HepG2 (cell line): ENCODE results near the gene TCOF1. TPM values are rescaled to one million over a fixed set of nuclear protein-coding genes. Genes with fewer than 3 reads are reported as not detected.

ENCODE experiments used
- ATAC-seq: fragments of 200-7000 bp; cut with Tn5 transposase; 3 replicates; pipeline ENCODE4 v1.9.1; 2020; ENCODE audit warnings: mild to moderate bottlenecking, moderate library complexity
- BruUV-seq: library from RNA; stranded (reverse); fragments of 400-500 nt; replicated peaks from 2 replicates; lab custom pipeline; 2021; lab: Mats Ljungman, UMichigan
- CTCF ChIA-PET: fragments of 300-600 bp; formaldehyde crosslinking; extraction: SDS; loops from one replicate; lab custom pipeline; 2021; ENCODE audit warnings: low total read pairs, inconsistent platforms, low intra/inter-chr PET ratio; lab: Yijun Ruan, JAX
- POLR2A ChIA-PET: fragments of 350-600 bp; sonication (Branson Sonifier 250); formaldehyde crosslinking; loops from one replicate; lab custom pipeline; 2020; ENCODE audit warnings: antibody characterized with exemption, inconsistent platforms; lab: Yijun Ruan, JAX
- DNase-seq: peaks from one replicate; pipeline ENCODE4 v3.0.0-alpha.2; 2015; ENCODE audit warnings: low spot score
- FAIRE-seq: peaks from 3 replicates; lab custom pipeline; 2011; peaks lifted over from hg19 to GRCh38; lab: Jason Lieb, UNC
- H2AFZ ChIP-seq: one replicate; pipeline ENCODE4 v1.6.1; 2011; ENCODE audit warnings: low read length, inconsistent platforms
- H3K27ac ChIP-seq: fragments of 300-600 bp; 3 replicates; pipeline ENCODE4 v1.8.0; 2011; ENCODE audit warnings: mixed run types, mild to moderate bottlenecking, mixed read lengths, low read length, inconsistent platforms; ENCODE audit not compliant: insufficient read depth; ENCODE audit errors: extremely low read length
- H3K27me3 ChIP-seq, 2 experiments: fragments of 200-600 bp in 1 of 2; 2 replicates in 1 of 2; 3 replicates in 1 of 2; pipeline versions ENCODE4 v1.6.0 to v1.8.0; 2011; ENCODE audit warnings: low read length in 2 of 2, mild to moderate bottlenecking in 2 of 2, moderate library complexity in 2 of 2, inconsistent platforms in 1 of 2; ENCODE audit not compliant: insufficient read depth in 2 of 2, control insufficient read depth in 1 of 2
- H3K36me3 ChIP-seq, 2 experiments: fragments of 200-600 bp in 1 of 2; replicated peaks in 1 of 2; 2 replicates in 1 of 2; 3 replicates in 1 of 2; pipeline versions ENCODE4 v1.5.1 to v1.8.0; 2011; ENCODE audit warnings: low read length in 2 of 2, inconsistent platforms in 1 of 2; ENCODE audit not compliant: insufficient read depth in 2 of 2, control insufficient read depth in 1 of 2
- H3K4me1 ChIP-seq: 2 replicates; pipeline ENCODE4 v1.5.1; 2012; ENCODE audit warnings: low read length, inconsistent platforms; ENCODE audit not compliant: insufficient read depth
- H3K4me2 ChIP-seq: 2 replicates; pipeline ENCODE4 v1.6.0; 2011; ENCODE audit warnings: low read depth, low read length, inconsistent platforms
- H3K4me3 ChIP-seq, 3 experiments: fragments of 200-600 bp in 1 of 3; sonication (generic), shearing (Covaris generic) in 1 of 3; replicated peaks in 1 of 3; 2 replicates each; pipeline ENCODE4 v1.5.1; 2011 to 2016; ENCODE audit warnings: low read length in 3 of 3, inconsistent platforms in 2 of 3, low read depth in 2 of 3, mild to moderate bottlenecking in 2 of 3, control low read depth in 1 of 3, mixed read lengths in 1 of 3; ENCODE audit not compliant: insufficient read depth in 1 of 3
- H3K79me2 ChIP-seq: one replicate; pipeline ENCODE4 v1.6.1; 2011; ENCODE audit warnings: low read length, inconsistent platforms; ENCODE audit not compliant: insufficient read depth
- H3K9ac ChIP-seq: 2 replicates; pipeline ENCODE4 v1.6.0; 2011; ENCODE audit warnings: mild to moderate bottlenecking, low read depth, low read length, inconsistent platforms; ENCODE audit not compliant: insufficient read depth
- H3K9me3 ChIP-seq: 2 replicates; pipeline ENCODE4 v1.5.1; 2012; ENCODE audit warnings: mild to moderate bottlenecking, low read length
- H4K20me1 ChIP-seq: 2 replicates; pipeline ENCODE4 v1.6.0; 2011; ENCODE audit warnings: inconsistent platforms, mild to moderate bottlenecking, low read length, moderate library complexity; ENCODE audit not compliant: insufficient read depth
- ETV6 ChIP-seq: sonication (generic); formaldehyde crosslinking; conservative IDR thresholded peaks from 2 replicates; pipeline ENCODE4 v1.4.0; 2020; ENCODE audit warnings: missing genetic modification reagents
- HNRNPK ChIP-seq: fragments of 200-400 bp; formaldehyde crosslinking; IDR thresholded peaks from 2 replicates; pipeline ENCODE4 v1.6.1; 2018; ENCODE audit warnings: low read length, low read depth, moderate library complexity, mild to moderate bottlenecking; ENCODE audit not compliant: poor library complexity, severe bottlenecking
- KLF9 ChIP-seq: IDR thresholded peaks from 2 replicates; pipeline ENCODE4 v1.6.1; 2016; ENCODE audit warnings: low read depth
- MBNL3 ChIP-seq: fragments of 250-450 bp; sonication (Bioruptor Pico); conservative IDR thresholded peaks from 2 replicates; pipeline ENCODE4 v1.8.0; 2022; ENCODE audit warnings: mild to moderate bottlenecking, inconsistent platforms
- SYNCRIP ChIP-seq: fragments of 200-400 bp; formaldehyde crosslinking; IDR thresholded peaks from 2 replicates; pipeline ENCODE4 v1.6.1; 2018; ENCODE audit warnings: mild to moderate bottlenecking, low read depth, low read length; ENCODE audit not compliant: insufficient read depth
- ZFP37 ChIP-seq: sonication (generic); formaldehyde crosslinking; IDR thresholded peaks from 2 replicates; pipeline ENCODE4 v1.4.0; 2020; ENCODE audit warnings: missing genetic modification reagents, borderline replicate concordance
- ZNF773 ChIP-seq: sonication (generic); formaldehyde crosslinking; IDR thresholded peaks from 2 replicates; pipeline ENCODE4 v1.4.0; 2020; ENCODE audit warnings: missing genetic modification reagents, borderline replicate concordance
- ZNF839 ChIP-seq: sonication (generic); formaldehyde crosslinking; IDR thresholded peaks from 2 replicates; pipeline ENCODE4 v1.4.0; 2020; ENCODE audit warnings: missing genetic modification reagents, mild to moderate bottlenecking, borderline replicate concordance
- WGBS: methylation state at CpG from one replicate; pipeline ENCODE4 v1.1.6; 2017; ENCODE audit warnings: low lambda C conversion rate; 5-methylcytosine and 5-hydroxymethylcytosine counted together
- in situ Hi-C: cut with HindIII; loops from 2 replicates; pipeline ENCODE4 v1.10.0; 2017; ENCODE audit warnings: low pct_unique_long_range_greater_than_20kb; ENCODE audit not compliant: extremely low pct_ligation_motif_present
- intact Hi-C: fragments of 100-400 bp; cut with micrococcal nuclease; formaldehyde crosslinking; loops from one replicate; pipeline ENCODE4 v1.10.0; 2022; ENCODE audit not compliant: unreplicated experiment
- polyA plus RNA-seq, 8 experiments: library from polyadenylated mRNA; depleted of rRNA in 3 of 8; stranded (reverse) in 7 of 8; unstranded in 1 of 8; fragments of >200 nt; fragmentation: Illumina TruSeq in 4 of 8; extraction: Trizol in 4 of 8; gene quantifications; 2 replicates each; pipeline versions ENCODE4 v1.2.1 to v1.2.3, GENCODE V29; 2011 to 2016; ENCODE audit warnings: low read depth in 4 of 8, missing spikeins in 1 of 8, mixed read lengths in 1 of 8; ENCODE audit not compliant: insufficient read depth in 1 of 8
- total RNA-seq, 5 experiments: library from RNA; depleted of rRNA; stranded (reverse); fragments of >200 nt; fragmentation: Illumina TruSeq; extraction: Trizol; gene quantifications; 2 replicates each; pipeline ENCODE4 v1.2.3, GENCODE V29; 2016; ENCODE audit warnings: low read depth in 1 of 5
- TF ChIP-seq, protein P1 (sequence below), 2 experiments: sonication (generic) in 1 of 2; formaldehyde crosslinking in 1 of 2; IDR thresholded peaks; 2 replicates each; pipeline versions ENCODE4 v1.4.0 to v1.6.1; 2018 to 2020; ENCODE audit warnings: missing genetic modification reagents in 2 of 2, borderline replicate concordance in 1 of 2, low read depth in 1 of 2, mild to moderate bottlenecking in 1 of 2, missing biosample characterization in 1 of 2
- TF ChIP-seq, protein P2 (sequence below): sonication (generic); formaldehyde crosslinking; IDR thresholded peaks from 2 replicates; pipeline ENCODE4 v1.5.0; 2020; ENCODE audit warnings: missing genetic modification reagents
- TF ChIP-seq, protein P3 (sequence below): sonication (generic); formaldehyde crosslinking; IDR thresholded peaks from 2 replicates; pipeline ENCODE4 v1.8.0; 2022; ENCODE audit warnings: mild to moderate bottlenecking, missing genetic modification reagents

Gene TCOF1
- total and polyA plus RNA-seq, 2 of the 13 experiments (the other 11 are each of a cell fraction or from before 2014, with no cell fraction given) = 10.1 to 41.6 TPM

DNA sequence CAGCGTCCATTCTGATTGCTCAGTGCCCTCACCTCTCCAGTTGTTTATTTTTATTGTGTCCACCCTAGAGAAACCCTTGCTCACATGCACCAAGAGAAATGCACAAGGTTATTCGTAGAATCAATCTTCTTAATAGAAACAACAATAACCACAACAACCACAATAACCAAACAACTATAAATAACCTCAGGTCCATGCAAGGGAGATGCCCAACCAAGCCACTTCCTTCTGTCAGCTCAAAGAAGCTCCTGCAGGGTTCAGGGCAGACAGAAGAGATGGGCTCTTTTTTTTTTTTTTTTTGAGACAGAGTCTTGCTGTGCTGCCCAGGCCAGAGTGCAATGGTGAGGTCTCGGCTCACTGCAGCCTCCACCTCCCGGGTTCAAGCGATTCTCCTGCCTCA, 14.9 kb upstream of the TCOF1 start:
- TF ChIP-seq, protein P1, sequence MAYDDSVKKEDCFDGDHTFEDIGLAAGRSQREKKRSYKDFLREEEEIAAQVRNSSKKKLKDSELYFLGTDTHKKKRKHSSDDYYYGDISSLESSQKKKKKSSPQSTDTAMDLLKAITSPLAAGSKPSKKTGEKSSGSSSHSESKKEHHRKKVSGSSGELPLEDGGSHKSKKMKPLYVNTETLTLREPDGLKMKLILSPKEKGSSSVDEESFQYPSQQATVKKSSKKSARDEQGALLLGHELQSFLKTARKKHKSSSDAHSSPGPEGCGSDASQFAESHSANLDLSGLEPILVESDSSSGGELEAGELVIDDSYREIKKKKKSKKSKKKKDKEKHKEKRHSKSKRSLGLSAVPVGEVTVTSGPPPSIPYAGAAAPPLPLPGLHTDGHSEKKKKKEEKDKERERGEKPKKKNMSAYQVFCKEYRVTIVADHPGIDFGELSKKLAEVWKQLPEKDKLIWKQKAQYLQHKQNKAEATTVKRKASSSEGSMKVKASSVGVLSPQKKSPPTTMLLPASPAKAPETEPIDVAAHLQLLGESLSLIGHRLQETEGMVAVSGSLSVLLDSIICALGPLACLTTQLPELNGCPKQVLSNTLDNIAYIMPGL (CRISPR knock-in tag; IDR thresholded peaks at IDR 0.05; ENCODE audit: borderline replicate concordance in 1 of 2, low read depth in 1 of 2) = no peak
- TF ChIP-seq, protein P2, sequence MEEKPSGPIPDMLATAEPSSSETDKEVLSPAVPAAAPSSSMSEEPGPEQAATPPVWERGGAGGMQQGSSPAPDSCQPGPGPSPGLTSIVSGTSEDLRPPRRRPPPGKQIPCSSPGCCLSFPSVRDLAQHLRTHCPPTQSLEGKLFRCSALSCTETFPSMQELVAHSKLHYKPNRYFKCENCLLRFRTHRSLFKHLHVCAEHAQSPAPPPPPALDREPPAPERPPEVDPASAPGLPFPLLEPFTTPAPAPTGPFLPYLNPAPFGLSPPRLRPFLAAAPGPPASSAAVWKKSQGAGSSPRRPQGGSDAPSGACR (CRISPR knock-in tag) = no peak
- no peak for TF ChIP-seq ETV6 (CRISPR knock-in tag)
- TF ChIP-seq ZFP37 (CRISPR knock-in tag) = no peak
- TF ChIP-seq SYNCRIP = no peak
- TF ChIP-seq KLF9 (CRISPR knock-in tag) = no peak
- TF ChIP-seq ZNF839 (CRISPR knock-in tag) = no peak
- TF ChIP-seq MBNL3 (CRISPR knock-in tag) = no peak
- TF ChIP-seq, protein P3, sequence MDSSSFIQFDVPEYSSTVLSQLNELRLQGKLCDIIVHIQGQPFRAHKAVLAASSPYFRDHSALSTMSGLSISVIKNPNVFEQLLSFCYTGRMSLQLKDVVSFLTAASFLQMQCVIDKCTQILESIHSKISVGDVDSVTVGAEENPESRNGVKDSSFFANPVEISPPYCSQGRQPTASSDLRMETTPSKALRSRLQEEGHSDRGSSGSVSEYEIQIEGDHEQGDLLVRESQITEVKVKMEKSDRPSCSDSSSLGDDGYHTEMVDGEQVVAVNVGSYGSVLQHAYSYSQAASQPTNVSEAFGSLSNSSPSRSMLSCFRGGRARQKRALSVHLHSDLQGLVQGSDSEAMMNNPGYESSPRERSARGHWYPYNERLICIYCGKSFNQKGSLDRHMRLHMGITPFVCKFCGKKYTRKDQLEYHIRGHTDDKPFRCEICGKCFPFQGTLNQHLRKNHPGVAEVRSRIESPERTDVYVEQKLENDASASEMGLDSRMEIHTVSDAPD = no peak
- TF ChIP-seq ZNF773 = no peak
- no peak for TF ChIP-seq HNRNPK
- ChIA-PET CTCF (no interaction called here), POLR2A (no interaction called here)
- H3K79me2 ChIP-seq = no peaks in the 10 kb centered on the region
- no peaks in the 10 kb centered on the region for H3K9me3 ChIP-seq
- H3K27ac ChIP-seq = no peak overlapping the region
- no TSS peak for BruUV-seq
- intact Hi-C loops (no loop called here), in situ Hi-C loops (no loop called here)
- WGBS = 48% methylated on average over 3 of the region's 5 CpGs
- peaks cover 2 to 6% of the 10 kb centered on the region in 2 experiments; a peak in 2 of 5 replicates for H3K27me3 ChIP-seq
- DNase-seq (no peak), ATAC-seq (no peak), FAIRE-seq (no peak)
- H3K36me3 ChIP-seq = no peaks in the 10 kb centered on the region
- H3K4me2 ChIP-seq = no peak overlapping the region
- H2AFZ ChIP-seq = no peak overlapping the region
- no peak overlapping the region for H3K9ac ChIP-seq
- H3K4me1 ChIP-seq = peaks cover 37% of the 10 kb centered on the region
- no peaks in the 10 kb centered on the region for H4K20me1 ChIP-seq
- no peak overlapping the region for H3K4me3 ChIP-seq
